Skeletal muscle cell (primary cell): Measurements from ENCODE around the gene MAN1C1.

Source experiments
- DNase-seq: peaks from one replicate; pipeline ENCODE4 v3.0.0-alpha.2; 2010; ENCODE audit warnings: low read depth
- H3K4me3 ChIP-seq: 2 replicates; pipeline ENCODE4 v1.5.1; 2011; ENCODE audit warnings: low read depth, mild to moderate bottlenecking, control low read depth, low read length, moderate library complexity

Gene MAN1C1

GRCh38 chr1:25765136-25765922 is 148.7 kb downstream of the MAN1C1 start:
- DNase-seq, result no peak

GRCh38 chr1:25765923-25766589 is 149.5 kb downstream of the MAN1C1 start:
- H3K4me3 ChIP-seq, result no peak overlapping the region
- DNase-seq, result no peak

More at GRCh38 chr1:25765136-25765922, 148.7 kb downstream of the MAN1C1 start:
- H3K4me3 ChIP-seq, result no peak overlapping the region

GRCh38 chr1:25766721-25767436 is 150.3 kb downstream of the MAN1C1 start:
- H3K4me3 ChIP-seq, result no peak overlapping the region
- DNase-seq, result no peak

GRCh38 chr1:25767437-25767770 is 150.8 kb downstream of the MAN1C1 start:
- no peak for DNase-seq
- H3K4me3 ChIP-seq, result no peak overlapping the region

- no peak for DNase-seq
- H3K4me3 ChIP-seq, result no peak overlapping the region
Measured at GRCh38 chr1:25768999-25769398, 152.4 kb downstream of the MAN1C1 start.

- H3K4me3 ChIP-seq, result no peak overlapping the region
- DNase-seq, result no peak
Measured at GRCh38 chr1:25769625-25770383, 153.2 kb downstream of the MAN1C1 start.

- no peak for DNase-seq
- no peak overlapping the region for H3K4me3 ChIP-seq
Measured at GRCh38 chr1:25770541-25771220, 154.1 kb downstream of the MAN1C1 start.

GRCh38 chr1:25771221-25772114 is 154.9 kb downstream of the MAN1C1 start:
- H3K4me3 ChIP-seq, result no peak overlapping the region
- no peak for DNase-seq

- no peak for DNase-seq
- H3K4me3 ChIP-seq, result no peak overlapping the region
Measured at GRCh38 chr1:25772164-25772563, 155.6 kb downstream of the MAN1C1 start.

- DNase-seq, result no peak
- H3K4me3 ChIP-seq, result no peak overlapping the region
Measured at GRCh38 chr1:25772692-25773245, 156.2 kb downstream of the MAN1C1 start.

GRCh38 chr1:25773441-25774125 is 157.0 kb downstream of the MAN1C1 start:
- no peak for DNase-seq
- no peak overlapping the region for H3K4me3 ChIP-seq

- DNase-seq, result no peak
- no peak overlapping the region for H3K4me3 ChIP-seq
Measured at GRCh38 chr1:25774206-25774803, 157.7 kb downstream of the MAN1C1 start.

GRCh38 chr1:25774921-25775771 is 158.6 kb downstream of the MAN1C1 start:
- no peak overlapping the region for H3K4me3 ChIP-seq
- DNase-seq, result no peak

- no peak for DNase-seq
- H3K4me3 ChIP-seq, result no peak overlapping the region
Measured at GRCh38 chr1:25779388-25779787, 162.8 kb downstream of the MAN1C1 start.

- no peak overlapping the region for H3K4me3 ChIP-seq
- no peak for DNase-seq
Measured at GRCh38 chr1:25779894-25780293, 163.3 kb downstream of the MAN1C1 start.
